GOT3 (cell line): ENCODE results near the gene ZNF354C.

ENCODE experiments used
- DNase-seq: peaks from one replicate; lab custom pipeline; 2025; ENCODE audit warnings: mixed read lengths; lab: John Stamatoyannopoulos, UW

ZNF354C gene

DNA sequence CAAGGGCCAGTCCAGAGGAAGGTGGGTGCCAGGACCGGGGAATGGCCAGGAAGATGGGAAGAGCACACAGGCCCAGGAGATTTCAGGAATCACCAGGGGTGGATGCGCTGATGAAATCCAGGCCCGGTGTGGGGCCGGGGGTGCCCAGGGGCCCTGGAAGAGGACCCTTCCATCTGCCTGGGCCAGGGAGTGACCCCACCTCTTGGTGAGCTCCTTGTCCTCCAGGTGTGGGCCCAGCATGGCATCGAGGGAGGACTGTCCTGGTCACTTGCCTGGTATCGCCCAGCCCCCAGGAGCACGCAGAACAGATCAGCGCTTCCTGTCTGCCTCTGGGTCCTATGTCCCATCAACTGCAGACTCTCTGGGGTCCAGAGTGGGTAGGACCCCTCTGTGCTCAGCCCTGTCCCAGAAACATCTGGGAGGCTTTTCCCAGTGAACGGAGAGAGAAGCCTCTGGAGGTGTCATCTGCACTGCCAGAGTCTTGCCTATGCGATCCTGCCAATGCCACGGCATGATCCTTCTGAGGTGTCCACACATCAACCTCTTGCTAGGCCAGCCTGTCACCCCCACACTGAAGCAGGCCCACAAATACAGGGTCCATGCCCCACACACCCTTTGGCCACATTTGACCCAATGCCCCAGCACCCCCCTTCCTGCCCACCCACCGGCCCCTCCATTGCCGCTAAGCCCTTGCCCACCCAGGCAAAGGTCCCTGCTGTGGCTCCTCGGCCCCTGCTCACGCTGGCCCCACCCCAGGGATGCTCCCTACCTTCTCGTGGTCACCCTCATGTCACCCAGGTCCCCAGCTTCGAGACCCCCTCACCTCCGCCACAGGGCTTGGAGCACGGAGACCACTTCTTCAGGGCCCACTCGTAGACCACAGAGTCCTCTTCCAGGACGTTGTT, 67.2 kb downstream of the ZNF354C start:
- DNase-seq, result no peak

GRCh38 chr5:179128041-179128365, 67.8 kb downstream of the ZNF354C start:
- no peak for DNase-seq

GRCh38 chr5:179128976-179129375, 68.8 kb downstream of the ZNF354C start:
- no peak for DNase-seq

DNA sequence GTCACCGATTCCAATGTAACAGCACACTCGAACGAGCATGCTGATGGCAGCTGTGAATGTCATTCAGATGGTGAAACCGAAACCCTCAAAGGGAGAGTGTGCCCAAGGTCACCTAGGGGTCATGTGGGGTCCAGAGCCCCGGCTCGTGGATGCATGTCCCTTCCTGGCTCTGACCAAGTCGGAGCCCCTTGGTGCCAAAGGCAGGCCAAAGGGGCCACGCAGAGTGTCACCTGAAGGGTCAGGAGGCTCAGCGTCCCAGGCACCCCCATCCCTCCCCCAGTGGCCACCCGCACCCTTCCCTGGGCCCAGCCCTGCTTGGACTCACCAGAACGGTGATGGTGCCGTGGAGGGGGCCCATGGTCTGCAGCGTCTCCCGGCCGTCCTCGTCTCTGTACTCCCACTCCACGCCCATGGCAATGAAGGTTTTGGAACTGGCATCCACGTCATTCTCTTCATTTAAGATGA, 69.5 kb downstream of the ZNF354C start:
- no peak for DNase-seq

DNA sequence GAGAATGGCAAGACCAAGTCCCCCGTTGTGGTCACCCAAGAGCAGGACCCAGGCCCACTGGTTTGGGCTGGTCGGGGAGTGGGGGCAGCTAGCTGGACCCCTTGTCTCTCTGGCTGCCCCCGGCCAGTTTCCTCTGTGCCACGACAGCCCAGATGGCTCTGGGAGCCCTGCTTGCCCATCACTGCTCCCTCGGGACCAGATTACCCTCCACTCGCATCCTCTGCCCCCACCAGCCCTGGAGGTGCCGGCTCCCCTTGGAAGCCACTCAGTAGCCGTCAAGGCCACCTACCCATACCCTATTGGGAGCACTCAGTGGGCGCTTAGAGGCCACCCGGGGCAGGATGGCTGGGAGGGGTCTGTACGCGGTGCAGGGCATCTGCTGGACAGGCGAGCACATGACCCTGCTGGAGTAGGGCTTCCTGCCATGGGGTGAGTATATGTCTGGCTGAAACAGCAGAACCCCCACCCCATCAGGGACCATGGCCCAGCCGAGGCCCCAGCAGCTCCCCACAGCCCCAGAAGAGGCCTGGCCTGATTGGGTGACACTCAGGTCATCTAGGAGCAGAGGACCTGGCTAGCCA, 70.0 kb downstream of the ZNF354C start:
- DNase-seq, result no peak

DNA sequence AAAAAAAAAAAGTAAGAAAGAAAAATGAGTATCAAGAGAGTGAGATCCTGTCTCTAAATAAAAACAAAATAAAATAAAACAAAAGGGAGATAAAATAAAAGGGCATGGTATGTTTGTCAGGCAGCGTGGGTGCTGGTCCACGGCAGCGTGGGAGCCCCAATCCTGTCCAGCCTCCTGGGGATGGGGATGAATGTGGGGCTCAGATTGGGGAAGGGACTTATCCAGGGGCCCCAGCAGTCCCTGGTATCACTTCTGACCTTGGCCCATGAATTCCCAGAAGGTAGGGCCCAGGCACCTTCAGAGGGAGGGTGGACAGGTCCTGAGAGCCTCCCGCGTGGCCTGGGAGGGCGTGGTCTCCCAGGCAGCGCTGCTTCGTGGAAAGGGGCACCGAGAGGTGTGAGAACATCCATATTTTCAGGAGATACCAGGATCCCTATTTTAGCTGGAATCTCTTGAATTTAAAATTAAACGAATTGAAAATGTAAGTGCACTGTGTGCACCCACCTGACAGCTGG, 71.2 kb downstream of the ZNF354C start:
- DNase-seq, result no peak

- no peak for DNase-seq
These were observed 71.9 kb downstream of the ZNF354C start for GRCh38 chr5:179131886-179132585.

DNA sequence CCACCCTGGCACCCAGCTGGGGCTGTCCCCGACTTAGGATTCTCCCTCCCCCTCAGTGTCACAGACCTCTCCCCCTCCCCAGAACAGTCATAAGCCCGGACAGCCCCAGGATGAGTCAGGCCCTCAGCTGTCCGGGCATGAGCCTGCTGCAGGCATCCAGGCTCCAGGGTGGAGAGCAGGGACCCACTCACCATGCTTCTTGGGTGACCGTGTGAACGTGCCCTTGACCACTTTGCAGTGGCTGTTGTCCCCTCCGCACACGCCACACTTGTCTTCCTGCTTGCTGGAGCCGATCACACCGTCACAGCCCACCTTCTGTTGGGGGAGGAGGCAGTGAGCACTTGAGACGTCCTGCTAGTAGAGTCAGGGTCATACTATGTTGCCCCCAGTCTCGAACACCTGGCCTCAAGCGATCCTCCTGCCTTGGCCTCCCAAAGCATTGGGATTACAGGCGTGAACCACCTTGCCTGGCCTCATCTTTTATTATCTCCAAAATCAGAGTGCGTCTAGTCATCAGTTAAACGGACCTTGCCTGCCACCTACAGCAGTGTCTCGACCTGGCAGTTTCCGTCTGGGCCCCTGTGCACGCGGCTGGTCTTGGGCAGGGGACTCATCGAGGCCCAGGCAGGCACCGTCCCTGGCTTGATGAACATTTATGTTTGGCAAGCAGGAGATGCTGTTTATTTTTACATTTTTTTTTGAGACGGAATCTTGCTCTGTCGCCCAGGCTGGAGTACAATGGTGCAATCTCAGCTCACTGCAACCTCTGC, 72.6 kb downstream of the ZNF354C start:
- DNase-seq, result no peak
